Activated T-helper 2 cell treated with anti-CD3 and anti-CD28 coated beads, Interferon-gamma antibody, Interleukin-2, Interleukin-4, amounts not matched to agents 10 μg/mL and 5 μg/mL and 100 μg/mL, durations not matched to agents 14 hours and 24 hours and 36 hours (primary cell): Measurements from ENCODE around the gene SIRT2. TPM values are rescaled to one million over a fixed set of nuclear protein-coding genes. Genes with fewer than 3 reads are reported as not detected.

Experiments
- DNase-seq: peaks from one replicate; pipeline ENCODE4 v3.0.0; 2021; ENCODE audit warnings: low spot score
- H3K27ac Mint-ChIP-seq: one replicate; pipeline ENCODE4 v1.8.0; 2021; ENCODE audit warnings: mixed read lengths
- H3K27me3 Mint-ChIP-seq: one replicate; pipeline ENCODE4 v1.8.0; 2021; ENCODE audit warnings: low read depth, mixed read lengths
- H3K36me3 Mint-ChIP-seq: one replicate; pipeline ENCODE4 v1.8.0; 2021; ENCODE audit warnings: low read depth, mixed read lengths
- H3K4me1 Mint-ChIP-seq: one replicate; pipeline ENCODE4 v1.8.0; 2021; ENCODE audit warnings: low read depth, mixed read lengths
- H3K4me3 Mint-ChIP-seq: one replicate; pipeline ENCODE4 v1.8.0; 2021; ENCODE audit warnings: low read depth, mild to moderate bottlenecking, moderate library complexity, mixed read lengths
- H3K9me3 Mint-ChIP-seq: one replicate; pipeline ENCODE4 v1.8.0; 2021; ENCODE audit warnings: mixed read lengths
- intact Hi-C: fragments of 100-400 bp; cut with micrococcal nuclease; formaldehyde crosslinking; loops from one replicate; pipeline ENCODE4 v1.15.1; 2023
- total RNA-seq: library from RNA; stranded (reverse); gene quantifications from 2 replicates; pipeline ENCODE4 v1.2.3, GENCODE V29; 2022

The SIRT2 gene
- total RNA-seq, 1 donor from 2014 or later = 29.0 TPM

DNA sequence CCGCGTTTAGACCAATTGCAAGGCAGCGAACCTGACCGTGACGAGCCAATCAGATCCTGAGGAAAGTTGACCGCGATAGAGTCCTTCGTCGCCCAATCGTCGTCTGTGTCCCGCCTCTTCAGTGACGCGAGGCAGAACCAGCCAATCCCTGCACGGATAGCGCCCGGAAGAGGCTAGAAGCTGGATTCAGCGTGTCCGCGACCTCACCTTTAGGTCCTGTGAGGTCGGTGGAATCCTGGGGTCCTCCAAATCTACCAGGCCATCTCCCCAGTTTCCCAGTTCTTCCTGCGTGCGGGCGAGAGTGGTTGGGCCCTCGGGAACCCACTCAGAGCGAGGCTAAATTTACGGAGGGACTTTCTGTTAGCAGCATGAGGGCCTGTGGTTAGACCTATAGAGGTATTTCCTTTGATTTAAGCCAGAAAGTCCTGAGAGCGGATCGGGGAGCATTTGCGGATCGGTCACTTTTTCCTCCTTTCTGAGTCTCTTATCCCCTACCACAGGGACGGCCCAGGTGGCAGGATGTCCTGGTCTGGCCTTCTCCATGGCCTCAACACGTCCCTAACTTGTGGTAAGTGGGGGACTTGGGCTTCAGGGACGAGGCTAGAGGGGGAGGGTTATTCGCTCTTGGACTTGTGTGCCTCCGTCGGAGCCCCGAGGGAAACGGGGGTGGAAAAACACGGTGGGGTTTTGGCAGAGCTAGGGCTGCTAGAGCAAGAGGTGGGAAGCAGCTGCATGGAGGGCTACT, 31.5 kb upstream of the SIRT2 start, which contains the start of gene MRPS12:
Gene MRPS12, plus strand, starts transcription at position 169 of the 745 bp plus-strand sequence. Its CDS starts 351 bp downstream, at position 520.
- peaks cover 46% of the 10 kb centered on the region for H3K36me3 Mint-ChIP-seq
- no peaks in the 10 kb centered on the region for H3K27me3 Mint-ChIP-seq
- peaks cover 8% of the 10 kb centered on the region for H3K9me3 Mint-ChIP-seq
- H3K4me1 Mint-ChIP-seq = peaks cover 29% of the 10 kb centered on the region
- peak; percentile 98 for DNase-seq
- intact Hi-C loops = loop anchor here (1.0 to 5.0 kb wide), 6 partner anchors 32 to 557 kb away; partner anchors contain the start of genes ECH1, NFKBIB, PSMD8 and SIRT2
- H3K27ac Mint-ChIP-seq = peak within 1 kb of the TSS; percentile 97
- H3K4me3 Mint-ChIP-seq = peak within 1 kb of the TSS; percentile 94

DNA sequence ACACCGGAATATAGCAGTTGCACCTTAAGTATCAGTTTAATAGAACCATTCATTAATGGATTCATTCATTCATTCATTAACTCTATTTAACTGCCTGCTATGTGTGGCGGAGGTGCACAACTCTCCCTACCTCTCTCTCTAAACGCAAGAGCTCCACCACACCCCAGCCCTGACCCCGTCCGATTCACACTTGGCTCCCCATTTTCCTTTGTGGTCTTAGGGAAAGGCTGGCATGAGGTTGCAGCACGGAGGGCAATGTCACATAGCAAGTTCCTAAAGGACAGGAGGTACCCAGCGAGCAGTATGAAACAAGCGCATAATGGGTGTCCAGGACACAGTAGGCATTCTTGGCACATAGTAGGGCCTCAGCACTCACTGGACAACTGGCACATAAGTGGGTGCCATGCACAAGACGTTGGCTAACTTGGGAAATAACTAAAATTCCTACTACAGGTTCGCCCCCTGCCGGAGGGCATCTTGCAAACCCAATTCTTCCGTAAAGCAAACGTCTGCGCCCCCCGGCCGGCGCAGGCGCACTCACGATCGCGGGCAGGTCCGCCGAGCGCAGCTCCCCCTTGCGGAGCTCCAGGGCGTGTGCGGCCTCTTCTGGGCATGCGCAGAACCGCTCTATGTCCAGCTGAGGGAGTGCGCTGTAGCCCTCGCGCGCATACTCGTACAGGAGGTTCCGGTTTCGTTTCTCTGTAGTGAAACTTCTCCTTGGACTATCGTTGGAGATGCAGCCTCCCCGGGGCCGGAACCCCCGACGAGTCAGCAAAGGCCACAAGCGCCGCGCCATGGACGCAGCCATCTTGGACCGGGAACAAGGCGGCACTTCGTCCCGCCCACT, 30.7 kb upstream of the SIRT2 start, which contains the start of gene SARS2:
Gene SARS2, minus strand, starts transcription at position 835 of the 847 bp plus-strand sequence. Its CDS starts 27 bp downstream, at position 808.
- Mint-ChIP-seq H3K27ac (peak within 1 kb of the TSS; percentile 97), H3K36me3 (peaks cover 38% of the 10 kb centered on the region)
- intact Hi-C loops = loop anchor here (1.0 to 5.0 kb wide), 5 partner anchors 31 to 556 kb away; partner anchors contain the start of genes NFKBIB, PSMD8 and SIRT2

DNA sequence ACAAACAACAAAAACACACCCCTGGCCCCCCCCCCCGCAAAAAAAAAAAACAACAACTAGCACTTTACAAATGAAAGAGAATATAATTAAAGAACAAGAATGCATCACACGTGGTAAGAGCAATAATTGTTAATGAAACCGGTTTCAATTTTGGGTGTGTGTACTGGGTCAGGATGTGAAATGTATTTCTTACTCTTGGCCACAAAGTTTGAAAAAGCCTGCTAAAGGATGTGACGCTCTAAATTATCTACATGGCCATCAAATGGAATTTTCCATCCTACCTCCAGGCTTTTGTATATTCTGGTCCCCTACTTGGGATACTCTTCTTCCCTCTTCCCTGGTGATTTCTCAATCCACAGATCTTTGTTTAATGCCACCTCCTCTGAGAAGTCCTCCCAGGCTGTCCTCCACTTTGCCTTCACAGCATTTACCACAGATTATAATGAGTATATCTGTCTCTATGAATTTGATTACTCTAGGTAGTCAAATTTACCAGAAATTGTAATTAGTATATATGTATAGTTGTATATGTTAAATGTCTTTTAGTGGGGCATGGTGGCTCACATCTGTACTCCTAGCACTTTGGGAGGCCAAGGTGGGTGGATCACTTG, 29.1 kb upstream of the SIRT2 start:
- Mint-ChIP-seq H3K4me1 (peaks cover 27% of the 10 kb centered on the region), H3K4me3 (peak overlapping the region; percentile 33), H3K27ac (peak overlapping the region; percentile 77), H3K27me3 (no peaks in the 10 kb centered on the region), H3K9me3 (no peaks in the 10 kb centered on the region), H3K36me3 (peaks cover 31% of the 10 kb centered on the region)
- intact Hi-C loops = no loop called here
- DNase-seq = no peak

More for the DNA sequence above, 30.7 kb upstream of the SIRT2 start, which contains the start of gene SARS2:
- Mint-ChIP-seq H3K4me1 (peaks cover 29% of the 10 kb centered on the region), H3K9me3 (peaks cover 8% of the 10 kb centered on the region), H3K4me3 (peak within 1 kb of the TSS; percentile 94), H3K27me3 (no peaks in the 10 kb centered on the region)
- DNase-seq = peak; percentile 92

DNA sequence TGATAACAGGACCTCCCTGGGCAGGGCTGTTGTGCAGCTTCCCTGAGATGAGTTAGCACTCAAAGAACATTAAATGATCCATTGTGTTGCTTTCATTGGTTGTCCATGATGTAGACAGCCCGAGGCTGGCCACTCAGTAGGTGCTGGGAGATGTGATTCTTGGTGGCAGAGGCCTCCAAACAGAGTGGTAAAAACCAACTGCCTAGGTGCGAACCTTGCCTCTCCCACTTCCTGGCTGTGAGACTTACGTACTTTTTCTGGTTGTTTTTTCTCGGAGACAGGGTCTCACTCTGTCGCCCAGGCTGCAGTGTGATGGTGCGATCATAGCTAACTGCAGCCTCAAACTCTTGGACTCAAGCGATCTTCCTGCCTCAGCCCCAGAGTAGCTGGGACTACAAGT, 25.0 kb upstream of the SIRT2 start:
- Mint-ChIP-seq H3K36me3 (peaks cover 24% of the 10 kb centered on the region), H3K27me3 (no peaks in the 10 kb centered on the region), H3K4me1 (peaks cover 13% of the 10 kb centered on the region), H3K4me3 (no peak overlapping the region), H3K9me3 (no peaks in the 10 kb centered on the region), H3K27ac (no peak overlapping the region)
- intact Hi-C loops = no loop called here
- DNase-seq = no peak

DNA sequence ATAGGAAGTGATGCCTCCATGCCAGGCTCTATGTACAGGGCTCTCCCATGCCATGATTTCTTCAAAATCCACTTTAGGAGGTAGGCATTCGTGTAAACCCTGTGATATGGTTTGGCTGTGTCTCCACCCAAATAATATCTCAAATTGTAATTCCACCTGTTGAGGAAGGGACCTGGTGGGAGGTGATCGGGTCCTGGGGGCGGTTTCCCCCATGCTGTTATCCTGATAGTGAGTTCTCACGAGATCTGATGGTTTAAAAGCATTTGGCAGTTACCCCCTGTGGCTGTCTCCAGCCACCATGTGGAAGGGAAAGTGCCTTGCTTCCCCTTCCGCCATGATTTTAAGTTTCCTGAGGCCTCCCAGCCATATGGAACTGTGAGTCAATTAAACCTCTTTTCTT, 23.1 kb upstream of the SIRT2 start:
- DNase-seq = no peak
- Mint-ChIP-seq H3K4me1 (no peaks in the 10 kb centered on the region), H3K27ac (no peak overlapping the region), H3K9me3 (no peaks in the 10 kb centered on the region), H3K36me3 (peaks cover 21% of the 10 kb centered on the region), H3K27me3 (no peaks in the 10 kb centered on the region), H3K4me3 (no peak overlapping the region)
- intact Hi-C loops = no loop called here

DNA sequence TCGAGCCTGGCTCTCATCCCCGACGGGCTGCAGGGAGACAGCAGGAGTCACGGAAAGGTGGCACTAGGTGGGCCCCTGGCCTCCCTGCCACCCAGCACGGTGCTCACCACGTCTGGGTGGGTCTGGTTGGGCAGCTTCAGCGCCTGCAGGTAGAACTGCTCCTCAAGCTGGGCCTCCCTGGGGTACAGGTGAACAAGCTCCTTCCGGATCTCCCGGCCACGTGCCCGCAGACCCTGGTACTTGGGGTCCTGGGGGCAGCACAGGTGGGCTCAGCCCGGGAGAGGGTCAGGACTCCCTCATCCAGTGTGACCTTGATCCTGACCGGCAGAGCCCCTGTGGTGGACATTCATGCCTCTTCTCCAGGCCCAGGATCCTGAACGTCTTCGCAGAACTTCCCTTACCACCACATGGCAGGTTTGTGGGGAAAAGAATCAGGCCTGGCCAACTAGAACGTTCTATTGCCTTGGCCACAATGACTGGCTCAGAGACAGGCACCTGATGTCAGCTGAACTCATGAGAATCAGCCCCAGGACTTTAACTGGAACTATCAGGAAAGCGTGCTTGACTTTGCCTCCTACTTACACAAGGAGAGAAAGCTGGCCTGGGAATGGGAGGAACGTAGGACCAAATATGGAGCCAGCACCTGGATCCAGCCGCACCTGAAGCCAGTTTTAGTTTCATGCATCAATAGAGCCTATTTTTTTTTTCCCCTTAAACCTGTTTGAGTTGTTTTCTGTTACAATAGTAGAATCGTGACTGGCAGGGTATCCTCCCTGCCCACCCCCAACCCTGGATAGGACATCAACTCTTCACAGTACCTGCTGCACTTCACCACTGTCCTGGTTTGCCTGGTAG, 22.2 kb upstream of the SIRT2 start:
- H3K27ac Mint-ChIP-seq = no peak overlapping the region
- H3K9me3 Mint-ChIP-seq = no peaks in the 10 kb centered on the region
- DNase-seq = no peak
- peaks cover 21% of the 10 kb centered on the region for H3K36me3 Mint-ChIP-seq
- H3K27me3 Mint-ChIP-seq = no peaks in the 10 kb centered on the region
- no peaks in the 10 kb centered on the region for H3K4me1 Mint-ChIP-seq
- intact Hi-C loops = no loop called here
- H3K4me3 Mint-ChIP-seq = no peak overlapping the region

DNA sequence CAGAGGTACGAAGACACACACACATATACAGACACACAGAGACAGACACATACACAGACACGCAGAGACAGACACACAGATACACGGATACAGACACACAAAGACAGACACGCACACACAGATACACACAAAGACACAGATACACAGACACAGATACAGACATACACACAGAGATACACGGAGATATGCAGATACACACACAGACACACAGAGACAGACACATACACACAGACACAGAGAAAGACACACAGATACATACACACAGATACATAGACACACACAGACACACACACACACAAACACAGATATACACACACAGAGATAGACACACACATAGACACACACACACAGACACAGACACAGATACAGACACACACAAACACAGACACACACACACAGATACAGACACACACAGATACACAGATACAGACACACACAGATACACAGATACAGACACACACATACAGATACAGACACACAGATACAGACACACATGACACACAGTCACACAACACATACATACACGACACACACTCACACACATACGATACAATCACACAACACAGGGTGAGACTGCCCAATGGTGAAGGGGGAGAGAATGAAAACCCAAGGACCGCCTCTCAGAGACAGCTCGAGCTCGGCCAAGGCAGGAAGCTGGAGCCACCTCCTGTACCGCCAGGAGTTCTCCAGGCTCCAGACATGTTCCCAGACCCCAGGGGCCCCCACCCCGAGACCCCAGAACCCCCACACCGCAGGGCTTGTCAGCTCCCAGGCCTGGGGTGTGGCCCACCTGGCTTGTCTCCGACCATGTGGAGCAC, 21.4 kb upstream of the SIRT2 start:
- Mint-ChIP-seq H3K27ac (no peak overlapping the region), H3K4me3 (no peak overlapping the region), H3K27me3 (no peaks in the 10 kb centered on the region), H3K36me3 (peaks cover 21% of the 10 kb centered on the region), H3K4me1 (no peaks in the 10 kb centered on the region), H3K9me3 (no peaks in the 10 kb centered on the region)
- intact Hi-C loops = no loop called here
- DNase-seq = no peak

DNA sequence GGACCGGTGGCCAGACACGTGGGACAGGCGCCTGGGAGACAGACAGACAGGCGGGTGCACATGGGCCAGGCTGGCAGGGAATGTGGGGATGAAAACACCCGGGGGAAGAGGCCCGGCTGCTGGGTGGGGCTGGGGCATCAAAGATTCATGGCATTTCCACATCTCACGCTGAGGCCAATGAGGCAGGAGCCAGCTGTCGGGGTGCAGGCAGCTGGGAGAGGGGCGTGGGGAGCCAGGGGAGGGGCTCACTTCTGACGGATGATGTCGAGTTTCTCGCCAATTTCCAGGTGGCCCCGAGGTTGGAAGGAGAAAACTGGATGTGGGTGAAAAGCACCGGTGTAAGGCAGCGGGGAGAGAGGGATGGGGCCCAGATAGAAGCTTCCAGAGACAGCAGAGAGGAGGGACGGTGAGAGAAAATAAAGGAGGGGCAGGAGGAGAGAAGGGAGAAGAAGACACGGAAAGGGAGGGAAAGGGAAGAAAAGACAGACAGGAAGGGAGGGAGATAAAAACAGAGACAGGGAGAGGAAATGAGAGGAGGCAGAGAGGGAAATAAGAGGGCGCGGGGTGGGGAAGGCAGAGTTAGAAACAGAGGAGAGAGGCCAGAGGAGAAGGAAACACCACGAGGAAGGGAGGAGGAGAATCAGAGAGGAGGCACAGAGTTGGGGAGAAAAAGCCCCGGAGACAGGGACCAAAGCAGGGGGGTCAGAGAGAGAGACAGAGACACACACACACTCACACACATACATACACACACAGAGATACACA, 20.6 kb upstream of the SIRT2 start:
- no peaks in the 10 kb centered on the region for H3K9me3 Mint-ChIP-seq
- peaks cover 21% of the 10 kb centered on the region for H3K36me3 Mint-ChIP-seq
- H3K27me3 Mint-ChIP-seq = no peaks in the 10 kb centered on the region
- H3K27ac Mint-ChIP-seq = no peak overlapping the region
- H3K4me3 Mint-ChIP-seq = no peak overlapping the region
- DNase-seq = no peak
- intact Hi-C loops = no loop called here
- no peaks in the 10 kb centered on the region for H3K4me1 Mint-ChIP-seq

DNA sequence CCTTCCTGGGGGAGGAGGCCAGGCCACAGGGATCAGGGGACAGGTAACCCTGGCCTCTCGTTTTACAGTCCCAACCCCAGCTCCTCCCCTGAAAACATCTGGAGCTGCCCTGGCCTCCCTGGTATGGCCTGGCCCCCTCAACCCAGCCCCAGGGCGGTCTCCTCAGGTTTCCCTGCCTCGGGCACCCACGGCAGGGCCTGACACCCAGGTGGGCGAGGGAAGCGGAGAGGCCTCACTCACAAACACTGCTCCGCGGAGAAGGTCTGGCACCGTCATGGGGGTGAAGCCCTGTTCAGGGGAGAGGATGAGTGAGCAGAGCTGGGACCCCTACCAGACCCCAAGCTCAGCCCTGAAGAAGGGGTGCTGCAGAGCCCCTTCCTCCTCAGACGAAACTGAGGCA, 19.1 kb upstream of the SIRT2 start:
- H3K36me3 Mint-ChIP-seq = peaks cover 10% of the 10 kb centered on the region
- no peak for DNase-seq
- no peak overlapping the region for H3K27ac Mint-ChIP-seq
- H3K4me1 Mint-ChIP-seq = no peaks in the 10 kb centered on the region
- H3K4me3 Mint-ChIP-seq = no peak overlapping the region
- H3K9me3 Mint-ChIP-seq = no peaks in the 10 kb centered on the region
- H3K27me3 Mint-ChIP-seq = no peaks in the 10 kb centered on the region
- intact Hi-C loops = no loop called here

DNA sequence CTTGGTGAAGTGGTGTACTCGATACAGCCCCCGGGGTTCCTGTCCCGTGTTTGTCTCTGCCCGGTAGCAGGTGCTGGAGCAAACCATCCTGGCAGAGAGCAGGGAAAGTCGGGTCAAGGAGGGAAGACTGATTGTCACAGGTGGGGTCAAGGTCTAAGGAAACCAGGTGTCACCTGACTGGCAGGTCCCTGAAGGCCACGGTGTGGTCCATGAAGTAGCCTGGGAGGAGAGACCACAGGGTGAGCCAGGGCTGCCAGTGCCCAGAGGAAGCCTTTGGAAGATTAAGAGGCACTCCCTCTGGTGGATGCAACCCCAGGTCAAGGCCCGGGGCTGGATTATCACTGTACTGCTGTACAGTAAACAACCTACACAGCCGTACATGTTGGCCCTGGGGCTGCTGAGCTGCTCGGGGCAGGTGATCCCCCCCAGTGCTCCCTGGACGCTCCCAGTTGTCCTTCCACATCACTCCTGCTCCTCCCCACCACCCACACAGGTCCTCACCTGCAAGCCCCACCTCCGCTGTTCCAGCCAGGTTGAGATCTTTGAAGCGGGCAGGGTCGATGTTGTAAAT, 18.6 kb upstream of the SIRT2 start:
- no peak for DNase-seq
- intact Hi-C loops = no loop called here
- Mint-ChIP-seq H3K4me3 (no peak overlapping the region), H3K27ac (no peak overlapping the region), H3K27me3 (no peaks in the 10 kb centered on the region), H3K36me3 (peaks cover 10% of the 10 kb centered on the region), H3K9me3 (no peaks in the 10 kb centered on the region), H3K4me1 (peaks cover 2% of the 10 kb centered on the region)

DNA sequence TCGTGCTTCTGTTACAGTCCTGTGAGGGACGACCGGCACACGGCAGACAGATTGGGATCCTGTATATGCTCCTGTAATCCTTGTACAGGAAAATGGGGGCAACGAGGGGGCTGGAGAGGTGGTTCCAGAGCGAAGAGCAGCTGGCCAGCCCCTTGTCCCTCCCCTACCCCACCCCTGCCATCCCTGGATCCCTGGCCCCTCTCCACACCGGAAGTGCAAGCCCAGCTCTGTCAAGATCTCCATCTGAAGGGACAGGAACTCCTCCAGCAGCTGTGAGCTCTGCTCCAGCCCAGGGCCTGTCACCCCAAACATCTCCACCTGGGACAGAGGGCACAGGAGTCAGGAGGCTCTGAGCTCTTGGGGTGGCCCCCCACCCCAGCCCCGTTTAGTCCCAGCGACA, 18.1 kb upstream of the SIRT2 start:
- H3K4me3 Mint-ChIP-seq = no peak overlapping the region
- intact Hi-C loops = no loop called here
- H3K27me3 Mint-ChIP-seq = no peaks in the 10 kb centered on the region
- peaks cover 10% of the 10 kb centered on the region for H3K36me3 Mint-ChIP-seq
- no peaks in the 10 kb centered on the region for H3K9me3 Mint-ChIP-seq
- H3K27ac Mint-ChIP-seq = no peak overlapping the region
- DNase-seq = no peak
- H3K4me1 Mint-ChIP-seq = peaks cover 7% of the 10 kb centered on the region
